Occipital lobe (tissue), 2 donors: Measurements from ENCODE around the gene ITGB5. TPM values are rescaled to one million over a fixed set of nuclear protein-coding genes. Genes with fewer than 3 reads are reported as not detected.
A peak's percentile ranks its signal among the peaks of the same experiment; 100 is the strongest.
"Not testable (repeated sequence)": the region's sequence is repeated elsewhere in the genome, so short reads cannot be mapped to it uniquely, and the experiment has no call there.

Experiments used
- DNase-seq: peaks from one replicate; lab custom pipeline; 2025; lab: John Stamatoyannopoulos, UW
- total RNA-seq: library from RNA; depleted of rRNA; stranded (reverse); fragments of >200 nt; gene quantifications from one replicate; pipeline ENCODE4 v1.2.3, GENCODE V29; 2014

ITGB5 gene
- total RNA-seq, 1 donor from 2014 or later = 25.6 TPM

- no peak for DNase-seq
Measured at GRCh38 chr3:124837730-124838186, 49.4 kb downstream of the ITGB5 start.

GRCh38 chr3:124837065-124837464 lies 50.1 kb downstream of the ITGB5 start:
- no peak for DNase-seq

- no peak for DNase-seq
Measured at GRCh38 chr3:124836448-124836847, 50.7 kb downstream of the ITGB5 start.

GRCh38 chr3:124834723-124835718 lies 52.1 kb downstream of the ITGB5 start:
- DNase-seq = no peak

- DNase-seq = no peak
Measured at GRCh38 chr3:124833710-124834332, 53.3 kb downstream of the ITGB5 start.

GRCh38 chr3:124832782-124833709 lies 54.1 kb downstream of the ITGB5 start:
- DNase-seq = no peak

- no peak for DNase-seq
Measured at GRCh38 chr3:124831628-124832199, 55.5 kb downstream of the ITGB5 start.

- no peak for DNase-seq
Measured at GRCh38 chr3:124829819-124830554, 57.2 kb downstream of the ITGB5 start.

GRCh38 chr3:124829178-124829818 lies 57.9 kb downstream of the ITGB5 start:
- no peak for DNase-seq

GRCh38 chr3:124827476-124828206 lies 59.5 kb downstream of the ITGB5 start:
- DNase-seq = not testable (repeated sequence)

- peak; percentile 14 for DNase-seq
Measured at GRCh38 chr3:124826703-124827102, 60.5 kb downstream of the ITGB5 start.

GRCh38 chr3:124824286-124824915 lies 62.8 kb downstream of the ITGB5 start:
- DNase-seq = no peak

- DNase-seq = no peak
Measured at GRCh38 chr3:124823648-124824047, 63.5 kb downstream of the ITGB5 start.

GRCh38 chr3:124823206-124823605 lies 64.0 kb downstream of the ITGB5 start:
- DNase-seq = no peak

- DNase-seq = no peak
Measured at GRCh38 chr3:124821356-124821755, 65.8 kb downstream of the ITGB5 start.

- no peak for DNase-seq
Measured at GRCh38 chr3:124818398-124819091, 68.6 kb downstream of the ITGB5 start.

GRCh38 chr3:124817079-124817478 lies 70.1 kb downstream of the ITGB5 start:
- no peak for DNase-seq

GRCh38 chr3:124816206-124816605 lies 71.0 kb downstream of the ITGB5 start:
- no peak for DNase-seq
